Fibroblast of mammary gland (primary cell): ENCODE results near the gene AP1S3.

ENCODE experiments used
- DNase-seq: peaks from one replicate; pipeline ENCODE4 v3.0.0-alpha.2; 2010; ENCODE audit warnings: low read depth
- H3K4me3 ChIP-seq: 2 replicates; pipeline ENCODE4 v1.5.1; 2011; ENCODE audit warnings: low read depth, mild to moderate bottlenecking, low read length, moderate library complexity; ENCODE audit not compliant: control insufficient read depth
- TF ChIP-seq, protein P1 (sequence below): conservative IDR thresholded peaks from 2 replicates; pipeline ENCODE4 v1.5.1; 2011; ENCODE audit warnings: low read depth, low read length, inconsistent platforms; ENCODE audit not compliant: control insufficient read depth, insufficient read depth

AP1S3 gene

DNA sequence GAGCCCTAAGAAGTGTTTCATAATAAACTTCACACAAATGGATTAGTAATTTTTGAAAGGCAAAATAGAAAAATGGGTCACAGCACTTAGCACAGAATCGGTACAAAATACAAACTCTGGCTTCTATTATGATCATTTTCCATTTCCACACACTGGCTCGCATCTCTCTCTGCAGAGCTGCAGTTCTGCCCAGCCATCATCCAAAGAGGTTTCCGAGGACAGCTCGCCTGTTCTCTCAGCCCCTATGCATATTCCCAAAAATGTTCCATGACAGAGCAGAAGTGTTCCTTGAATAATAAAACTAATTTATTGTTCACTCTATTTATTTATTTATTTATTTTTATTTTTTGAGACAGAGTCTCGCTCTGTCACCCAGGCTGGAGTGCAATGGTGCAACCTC, 115.6 kb downstream of the AP1S3 start:
- no peak for DNase-seq
- H3K4me3 ChIP-seq, result no peak overlapping the region
- TF ChIP-seq, protein P1, sequence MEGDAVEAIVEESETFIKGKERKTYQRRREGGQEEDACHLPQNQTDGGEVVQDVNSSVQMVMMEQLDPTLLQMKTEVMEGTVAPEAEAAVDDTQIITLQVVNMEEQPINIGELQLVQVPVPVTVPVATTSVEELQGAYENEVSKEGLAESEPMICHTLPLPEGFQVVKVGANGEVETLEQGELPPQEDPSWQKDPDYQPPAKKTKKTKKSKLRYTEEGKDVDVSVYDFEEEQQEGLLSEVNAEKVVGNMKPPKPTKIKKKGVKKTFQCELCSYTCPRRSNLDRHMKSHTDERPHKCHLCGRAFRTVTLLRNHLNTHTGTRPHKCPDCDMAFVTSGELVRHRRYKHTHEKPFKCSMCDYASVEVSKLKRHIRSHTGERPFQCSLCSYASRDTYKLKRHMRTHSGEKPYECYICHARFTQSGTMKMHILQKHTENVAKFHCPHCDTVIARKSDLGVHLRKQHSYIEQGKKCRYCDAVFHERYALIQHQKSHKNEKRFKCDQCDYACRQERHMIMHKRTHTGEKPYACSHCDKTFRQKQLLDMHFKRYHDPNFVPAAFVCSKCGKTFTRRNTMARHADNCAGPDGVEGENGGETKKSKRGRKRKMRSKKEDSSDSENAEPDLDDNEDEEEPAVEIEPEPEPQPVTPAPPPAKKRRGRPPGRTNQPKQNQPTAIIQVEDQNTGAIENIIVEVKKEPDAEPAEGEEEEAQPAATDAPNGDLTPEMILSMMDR, result no peak

DNA sequence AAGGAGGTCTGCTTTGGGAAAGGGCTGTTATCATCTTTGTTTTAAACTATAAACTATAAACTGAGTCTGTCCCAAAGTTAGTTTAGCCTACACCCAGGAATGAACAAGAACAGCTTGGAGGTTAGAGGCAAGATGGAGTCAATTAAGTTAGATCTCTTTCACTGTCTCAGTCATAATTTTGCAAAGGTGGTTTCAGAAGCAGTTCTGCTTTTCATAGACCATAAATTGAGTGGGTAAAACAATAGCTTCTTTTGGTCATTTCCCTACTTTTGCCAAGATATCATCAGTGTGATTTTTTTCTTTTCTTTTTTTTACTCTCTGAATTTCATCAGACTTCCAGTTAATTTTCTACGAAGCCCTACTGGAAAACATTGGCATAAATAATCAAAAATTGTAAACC, 117.0 kb downstream of the AP1S3 start:
- TF ChIP-seq, protein P1, result no peak
- H3K4me3 ChIP-seq, result no peak overlapping the region
- no peak for DNase-seq

- TF ChIP-seq, protein P1, result no peak
- DNase-seq, result no peak
- H3K4me3 ChIP-seq, result no peak overlapping the region
These were observed 124.7 kb downstream of the AP1S3 start for GRCh38 chr2:223712642-223713041.

GRCh38 chr2:223711596-223712326, 125.6 kb downstream of the AP1S3 start:
- DNase-seq, result no peak
- TF ChIP-seq, protein P1, result no peak
- no peak overlapping the region for H3K4me3 ChIP-seq
